ENCODE results near the gene OSTN.

- TF ChIP-seq YY1 (IDR thresholded peaks at IDR 0.05; ENCODE audit: insufficient read depth, insufficient read length) (no peak), ZNF274 (IDR thresholded peaks at IDR 0.05; ENCODE audit: low read depth, low read length) (no peak)
Measured at GRCh38 chr3:191269289-191270085, 70.4 kb downstream of the OSTN start.

Data from NT2/D1 (cell line).